Ectodermal cell (in vitro differentiated cells): ENCODE data around the gene NTM.

ENCODE experiments used
- H3K27ac ChIP-seq: 2 replicates; pipeline ENCODE4 v1.7.0; 2013; ENCODE audit warnings: mild to moderate bottlenecking, low read depth, low read length; ENCODE audit not compliant: insufficient read depth, poor library complexity, severe bottlenecking
- H3K27me3 ChIP-seq: 2 replicates; pipeline ENCODE4 v1.7.0; 2013; ENCODE audit warnings: mild to moderate bottlenecking, low read length; ENCODE audit not compliant: insufficient read depth, control insufficient read depth, poor library complexity, severe bottlenecking
- H3K36me3 ChIP-seq: one replicate; pipeline ENCODE4 v1.7.0; 2013; ENCODE audit warnings: low read length; ENCODE audit not compliant: control insufficient read depth, insufficient read depth
- H3K4me1 ChIP-seq: one replicate; pipeline ENCODE4 v1.7.0; 2013; ENCODE audit warnings: low read length; ENCODE audit not compliant: control insufficient read depth, insufficient read depth
- H3K4me3 ChIP-seq: 2 replicates; pipeline ENCODE4 v1.7.0; 2013; ENCODE audit warnings: low read depth, low read length, control low read depth; ENCODE audit not compliant: insufficient read depth
- H3K9me3 ChIP-seq: 2 replicates; pipeline ENCODE4 v1.7.0; 2013; ENCODE audit warnings: mild to moderate bottlenecking, low read length, moderate library complexity; ENCODE audit not compliant: control insufficient read depth
- WGBS, 2 experiments: methylation state at CpG; one replicate each; pipeline ENCODE4 v1.1.7; 2013; ENCODE audit warnings: missing lambda C conversion rate in 2 of 2; 5-methylcytosine and 5-hydroxymethylcytosine counted together

Gene NTM

GRCh38 chr11:131372234-131372962, 2.0 kb downstream of the NTM start:
- Histone ChIP-seq H3K27ac (no peak overlapping the region), H3K27me3 (peaks cover 12% of the 10 kb centered on the region), H3K36me3 (no peaks in the 10 kb centered on the region), H3K4me3 (no peak overlapping the region), H3K4me1 (peaks cover 28% of the 10 kb centered on the region), H3K9me3 (no peaks in the 10 kb centered on the region)
- 93 to 94% methylated on average over 9 to 10 of the region's 10 CpGs for WGBS, 2 experiments

- peaks cover 12% of the 10 kb centered on the region for H3K27me3 ChIP-seq
These were observed 2.8 kb downstream of the NTM start for GRCh38 chr11:131373095-131373725.

GRCh38 chr11:131373756-131374155, 3.3 kb downstream of the NTM start:
- Histone ChIP-seq H3K36me3 (no peaks in the 10 kb centered on the region), H3K27me3 (peaks cover 12% of the 10 kb centered on the region), H3K27ac (no peak overlapping the region), H3K4me3 (no peak overlapping the region), H3K9me3 (no peaks in the 10 kb centered on the region), H3K4me1 (peaks cover 28% of the 10 kb centered on the region)
- WGBS, 2 experiments: 91% methylated on average over 13 of the region's 13 CpGs

More at GRCh38 chr11:131373095-131373725, 2.8 kb downstream of the NTM start:
- WGBS, 2 experiments: 51 to 63% methylated on average over 9 of the region's 9 CpGs
- Histone ChIP-seq H3K4me3 (no peak overlapping the region), H3K9me3 (no peaks in the 10 kb centered on the region), H3K27ac (no peak overlapping the region), H3K4me1 (peaks cover 28% of the 10 kb centered on the region), H3K36me3 (no peaks in the 10 kb centered on the region)

GRCh38 chr11:131375421-131375820, 5.0 kb downstream of the NTM start:
- Histone ChIP-seq H3K4me1 (peaks cover 25% of the 10 kb centered on the region), H3K27ac (no peak overlapping the region), H3K27me3 (peaks cover 12% of the 10 kb centered on the region), H3K9me3 (no peaks in the 10 kb centered on the region), H3K4me3 (no peak overlapping the region), H3K36me3 (no peaks in the 10 kb centered on the region)
- 65 to 74% methylated on average over 4 of the region's 4 CpGs for WGBS, 2 experiments

- Histone ChIP-seq H3K9me3 (no peaks in the 10 kb centered on the region), H3K27ac (no peak overlapping the region), H3K27me3 (peaks cover 8% of the 10 kb centered on the region), H3K4me3 (no peak overlapping the region), H3K36me3 (no peaks in the 10 kb centered on the region), H3K4me1 (peaks cover 20% of the 10 kb centered on the region)
- 83 to 84% methylated on average over 3 of the region's 3 CpGs for WGBS, 2 experiments
These were observed 5.5 kb downstream of the NTM start for GRCh38 chr11:131375915-131376314.

- no peaks in the 10 kb centered on the region for H3K27me3 ChIP-seq
- WGBS, 2 experiments: 82 to 89% methylated on average over 1 of the region's 1 CpG
- H3K36me3 ChIP-seq: no peaks in the 10 kb centered on the region
- no peaks in the 10 kb centered on the region for H3K9me3 ChIP-seq
- no peak overlapping the region for H3K27ac ChIP-seq
- H3K4me3 ChIP-seq: no peak overlapping the region
- peaks cover 9% of the 10 kb centered on the region for H3K4me1 ChIP-seq
These were observed 8.5 kb downstream of the NTM start for GRCh38 chr11:131378931-131379330.

GRCh38 chr11:131385763-131386390, 15.5 kb downstream of the NTM start:
- no peaks in the 10 kb centered on the region for H3K4me1 ChIP-seq
- H3K27me3 ChIP-seq: no peaks in the 10 kb centered on the region
- 95 to 97% methylated on average over 4 of the region's 4 CpGs for WGBS, 2 experiments
- no peak overlapping the region for H3K4me3 ChIP-seq
- H3K36me3 ChIP-seq: no peaks in the 10 kb centered on the region
- H3K9me3 ChIP-seq: no peaks in the 10 kb centered on the region
- H3K27ac ChIP-seq: no peak overlapping the region

- Histone ChIP-seq H3K4me3 (no peak overlapping the region), H3K27ac (no peak overlapping the region), H3K4me1 (no peaks in the 10 kb centered on the region), H3K9me3 (no peaks in the 10 kb centered on the region), H3K36me3 (no peaks in the 10 kb centered on the region), H3K27me3 (no peaks in the 10 kb centered on the region)
- WGBS, 2 experiments: 93 to 95% methylated on average over 2 of the region's 2 CpGs
These were observed 16.0 kb downstream of the NTM start for GRCh38 chr11:131386408-131386807.

- H3K27me3 ChIP-seq: no peaks in the 10 kb centered on the region
- no peaks in the 10 kb centered on the region for H3K9me3 ChIP-seq
- WGBS, 2 experiments: 100% methylated on average over 1 of the region's 3 CpGs; no CpG with 5 or more reads in 1 of the 2 experiments
- no peaks in the 10 kb centered on the region for H3K36me3 ChIP-seq
- no peak overlapping the region for H3K27ac ChIP-seq
- H3K4me3 ChIP-seq: no peak overlapping the region
- peaks cover 12% of the 10 kb centered on the region for H3K4me1 ChIP-seq
These were observed 17.6 kb downstream of the NTM start for GRCh38 chr11:131388030-131388429.

- Histone ChIP-seq H3K4me3 (no peak overlapping the region), H3K4me1 (peaks cover 16% of the 10 kb centered on the region), H3K27ac (no peak overlapping the region), H3K27me3 (no peaks in the 10 kb centered on the region), H3K9me3 (no peaks in the 10 kb centered on the region), H3K36me3 (no peaks in the 10 kb centered on the region)
- WGBS, 2 experiments: 78 to 93% methylated on average over 3 to 5 of the region's 5 CpGs
These were observed 19.2 kb downstream of the NTM start for GRCh38 chr11:131389582-131389981.
